Sigmoid colon (tissue), 7 donors: ENCODE data around the gene UCN2. TPM values are rescaled to one million over a fixed set of nuclear protein-coding genes. Genes with fewer than 3 reads are reported as not detected.

Experiments
- DNase-seq: peaks from one replicate; pipeline ENCODE4 v3.0.0-alpha.2; 2019
- H3K27ac ChIP-seq, 4 donors: fragments of 200-600 bp; sonication (generic); one replicate each; pipeline ENCODE4 v1.5.1; 2016 to 2019; ENCODE audit warnings: mild to moderate bottlenecking in 1 of 4
- H3K27me3 ChIP-seq, 3 donors: fragments of 200-600 bp; sonication (generic); one replicate each; pipeline ENCODE4 v1.5.1; 2019; ENCODE audit warnings: mild to moderate bottlenecking in 1 of 3
- H3K36me3 ChIP-seq, 4 donors: fragments of 200-600 bp; sonication (generic); one replicate each; pipeline ENCODE4 v1.5.1; 2016 to 2019
- H3K4me1 ChIP-seq, 4 donors: fragments of 200-600 bp; sonication (generic); one replicate each; pipeline ENCODE4 v1.5.1; 2017 to 2019
- H3K4me3 ChIP-seq, 4 donors: fragments of 200-600 bp; sonication (generic); one replicate each; pipeline ENCODE4 v1.5.1; 2017 to 2019; ENCODE audit warnings: mild to moderate bottlenecking in 2 of 4, moderate library complexity in 1 of 4
- H3K9me3 ChIP-seq, 4 donors: fragments of 200-600 bp in 3 of 4; sonication (generic) in 3 of 4; one replicate each; pipeline versions ENCODE4 v1.5.1 to v1.6.1; 2013 to 2019
- CTCF ChIP-seq, 4 experiments: fragments of 450-650 bp in 3 of 4; fragments of 200-600 bp in 1 of 4; IDR thresholded peaks; one replicate each; pipeline ENCODE4 v1.5.1; 2016 to 2019; ENCODE audit warnings: antibody characterized with exemption in 4 of 4, mild to moderate bottlenecking in 3 of 4, moderate library complexity in 2 of 4
- EP300 ChIP-seq, 4 donors: sonication (generic); formaldehyde crosslinking; IDR thresholded peaks; one replicate each; pipeline ENCODE4 v1.6.1; 2017; ENCODE audit warnings: antibody characterized with exemption in 4 of 4
- POLR2A ChIP-seq, 2 donors: fragments of 450-650 bp; IDR thresholded peaks; one replicate each; pipeline ENCODE4 v1.6.1; 2016; ENCODE audit warnings: antibody characterized with exemption in 2 of 2, mild to moderate bottlenecking in 2 of 2, moderate library complexity in 2 of 2
- POLR2AphosphoS5 ChIP-seq, 4 donors: sonication (generic); formaldehyde crosslinking; IDR thresholded peaks; one replicate each; pipeline ENCODE4 v1.6.1; 2017; ENCODE audit warnings: antibody characterized with exemption in 4 of 4
- WGBS, 2 donors: extraction: QIAGEN DNeasy Blood & Tissue Kit; methylation state at CpG; one replicate each; pipeline ENCODE4 v1.1.7; 2013; 5-methylcytosine and 5-hydroxymethylcytosine counted together
- intact Hi-C: fragments of 100-400 bp; cut with DNase I; formaldehyde crosslinking; loops from one replicate; pipeline ENCODE4 v1.15.1; 2023
- polyA plus RNA-seq, 3 donors: library from polyadenylated mRNA; stranded (reverse); fragments of 200-250 nt; gene quantifications; one replicate each; pipeline ENCODE4 v1.2.3, GENCODE V29; 2013
- total RNA-seq, 4 donors: library from RNA; depleted of rRNA; stranded (reverse); fragments of >200 nt; gene quantifications; one replicate each; pipeline ENCODE4 v1.1.0, GENCODE V29; 2016
- donor health status: healthy with polysubstance abuse.
- donor health status: Bipolar disorder and iron deficiency.
- donor health status: healthy.

Gene UCN2
- total and polyA plus RNA-seq, 7 donors = 0.10 TPM; not detected in 6

GRCh38 chr3:48584836-48585235 lies 21.3 kb upstream of the UCN2 start:
- intact Hi-C loops = no loop called here
- H3K27me3 ChIP-seq = no peaks in the 10 kb centered on the region
- DNase-seq = no peak
- H3K4me3 ChIP-seq = no peak overlapping the region
- 82 to 90% methylated on average over 9 of the region's 9 CpGs for WGBS, 2 donors
- H3K27ac ChIP-seq = no peak overlapping the region
- no peaks in the 10 kb centered on the region for H3K4me1 ChIP-seq
- no peaks in the 10 kb centered on the region for H3K9me3 ChIP-seq
- TF ChIP-seq CTCF (IDR thresholded peaks at IDR 0.05) = no peak
- TF ChIP-seq EP300 (IDR thresholded peaks at IDR 0.05) = no peak
- TF ChIP-seq POLR2AphosphoS5 (IDR thresholded peaks at IDR 0.05) = no peak
- TF ChIP-seq POLR2A (IDR thresholded peaks at IDR 0.05) = no peak
- H3K36me3 ChIP-seq = no peaks in the 10 kb centered on the region

GRCh38 chr3:48581621-48582481 lies 18.3 kb upstream of the UCN2 start:
- 89 to 90% methylated on average over 14 of the region's 14 CpGs for WGBS, 2 donors
- H3K27me3 ChIP-seq = no peaks in the 10 kb centered on the region
- H3K27ac ChIP-seq = no peak overlapping the region
- intact Hi-C loops = no loop called here
- H3K4me1 ChIP-seq = no peaks in the 10 kb centered on the region
- H3K36me3 ChIP-seq = no peaks in the 10 kb centered on the region
- H3K4me3 ChIP-seq = no peak overlapping the region
- DNase-seq = no peak
- no peaks in the 10 kb centered on the region for H3K9me3 ChIP-seq
- TF ChIP-seq CTCF (IDR thresholded peaks at IDR 0.05) (no peak), POLR2A (IDR thresholded peaks at IDR 0.05) (no peak), POLR2AphosphoS5 (IDR thresholded peaks at IDR 0.05) (no peak), EP300 (IDR thresholded peaks at IDR 0.05) (no peak)

GRCh38 chr3:48576647-48577046 lies 13.1 kb upstream of the UCN2 start:
- intact Hi-C loops = no loop called here
- no peak overlapping the region for H3K27ac ChIP-seq
- H3K4me1 ChIP-seq = no peaks in the 10 kb centered on the region
- WGBS, 2 donors = 71 to 80% methylated on average over 4 of the region's 4 CpGs
- no peaks in the 10 kb centered on the region for H3K9me3 ChIP-seq
- H3K36me3 ChIP-seq = no peaks in the 10 kb centered on the region
- no peaks in the 10 kb centered on the region for H3K27me3 ChIP-seq
- DNase-seq = no peak
- H3K4me3 ChIP-seq = no peak overlapping the region
- TF ChIP-seq EP300 (IDR thresholded peaks at IDR 0.05) (no peak), POLR2AphosphoS5 (IDR thresholded peaks at IDR 0.05) (no peak), CTCF (IDR thresholded peaks at IDR 0.05) (no peak), POLR2A (IDR thresholded peaks at IDR 0.05) (no peak)

- Histone ChIP-seq H3K27ac (no peak overlapping the region), H3K36me3 (no peaks in the 10 kb centered on the region), H3K4me3 (no peak overlapping the region), H3K9me3 (no peaks in the 10 kb centered on the region), H3K4me1 (no peaks in the 10 kb centered on the region), H3K27me3 (no peaks in the 10 kb centered on the region)
- intact Hi-C loops = no loop called here
- no peak for TF ChIP-seq POLR2A (IDR thresholded peaks at IDR 0.05)
- TF ChIP-seq CTCF (IDR thresholded peaks at IDR 0.05) = no peak
- TF ChIP-seq POLR2AphosphoS5 (IDR thresholded peaks at IDR 0.05) = no peak
- WGBS, 2 donors = 86 to 91% methylated on average over 17 of the region's 17 CpGs
- DNase-seq = no peak
Observed at GRCh38 chr3:48575366-48575765, 11.8 kb upstream of the UCN2 start.
